ENCODE results near the gene STXBP3.
"Not testable (repeated sequence)": the region's sequence is repeated elsewhere in the genome, so short reads cannot be mapped to it uniquely, and the experiment has no call there.

Gene STXBP3, protein sequence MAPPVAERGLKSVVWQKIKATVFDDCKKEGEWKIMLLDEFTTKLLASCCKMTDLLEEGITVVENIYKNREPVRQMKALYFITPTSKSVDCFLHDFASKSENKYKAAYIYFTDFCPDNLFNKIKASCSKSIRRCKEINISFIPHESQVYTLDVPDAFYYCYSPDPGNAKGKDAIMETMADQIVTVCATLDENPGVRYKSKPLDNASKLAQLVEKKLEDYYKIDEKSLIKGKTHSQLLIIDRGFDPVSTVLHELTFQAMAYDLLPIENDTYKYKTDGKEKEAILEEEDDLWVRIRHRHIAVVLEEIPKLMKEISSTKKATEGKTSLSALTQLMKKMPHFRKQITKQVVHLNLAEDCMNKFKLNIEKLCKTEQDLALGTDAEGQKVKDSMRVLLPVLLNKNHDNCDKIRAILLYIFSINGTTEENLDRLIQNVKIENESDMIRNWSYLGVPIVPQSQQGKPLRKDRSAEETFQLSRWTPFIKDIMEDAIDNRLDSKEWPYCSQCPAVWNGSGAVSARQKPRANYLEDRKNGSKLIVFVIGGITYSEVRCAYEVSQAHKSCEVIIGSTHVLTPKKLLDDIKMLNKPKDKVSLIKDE

DNA sequence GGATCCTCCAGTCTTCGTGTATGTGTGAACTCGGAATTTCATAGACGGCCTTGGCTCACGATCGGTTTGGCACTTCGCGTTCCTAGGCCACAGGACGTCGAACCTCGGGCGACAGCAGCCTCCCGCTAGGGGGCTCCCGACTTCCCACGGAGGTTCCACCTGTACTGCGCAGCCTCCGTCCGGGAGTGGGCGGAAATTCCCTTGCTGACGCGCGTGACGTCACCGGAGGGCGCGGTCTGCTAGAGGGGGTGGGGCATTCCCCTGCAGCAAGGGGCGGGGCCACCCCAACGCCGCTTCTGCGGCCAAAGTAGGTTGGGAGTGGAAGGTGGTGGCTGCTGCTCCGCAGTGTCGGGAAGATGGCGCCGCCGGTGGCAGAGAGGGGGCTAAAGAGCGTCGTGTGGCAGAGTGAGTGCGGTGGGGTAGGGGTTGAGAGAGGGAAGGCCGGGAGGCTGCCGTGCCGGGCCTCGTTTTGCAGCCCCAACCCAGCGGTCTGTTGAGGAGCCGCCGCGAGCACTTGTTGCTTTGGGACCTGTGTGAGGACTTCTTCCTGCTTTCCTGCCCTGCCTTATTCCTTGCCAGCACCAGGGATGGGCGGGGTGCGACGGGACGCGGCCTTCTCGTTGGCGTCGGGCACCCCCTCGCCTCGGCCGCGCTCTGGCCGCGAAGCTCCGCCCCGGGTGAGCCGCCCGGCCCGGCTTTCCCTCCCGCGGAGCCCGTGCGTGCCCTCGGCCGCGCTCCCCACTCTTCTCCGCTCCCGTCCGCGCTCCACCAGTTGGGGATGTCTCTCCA, at the start of gene STXBP3:
Gene STXBP3, plus strand, starts transcription at position 293 of the 789 bp plus-strand sequence. Its CDS starts 64 bp downstream, at position 357.
- DNase-seq (ENCODE audit: low spot score), result peak; percentile 98

DNA sequence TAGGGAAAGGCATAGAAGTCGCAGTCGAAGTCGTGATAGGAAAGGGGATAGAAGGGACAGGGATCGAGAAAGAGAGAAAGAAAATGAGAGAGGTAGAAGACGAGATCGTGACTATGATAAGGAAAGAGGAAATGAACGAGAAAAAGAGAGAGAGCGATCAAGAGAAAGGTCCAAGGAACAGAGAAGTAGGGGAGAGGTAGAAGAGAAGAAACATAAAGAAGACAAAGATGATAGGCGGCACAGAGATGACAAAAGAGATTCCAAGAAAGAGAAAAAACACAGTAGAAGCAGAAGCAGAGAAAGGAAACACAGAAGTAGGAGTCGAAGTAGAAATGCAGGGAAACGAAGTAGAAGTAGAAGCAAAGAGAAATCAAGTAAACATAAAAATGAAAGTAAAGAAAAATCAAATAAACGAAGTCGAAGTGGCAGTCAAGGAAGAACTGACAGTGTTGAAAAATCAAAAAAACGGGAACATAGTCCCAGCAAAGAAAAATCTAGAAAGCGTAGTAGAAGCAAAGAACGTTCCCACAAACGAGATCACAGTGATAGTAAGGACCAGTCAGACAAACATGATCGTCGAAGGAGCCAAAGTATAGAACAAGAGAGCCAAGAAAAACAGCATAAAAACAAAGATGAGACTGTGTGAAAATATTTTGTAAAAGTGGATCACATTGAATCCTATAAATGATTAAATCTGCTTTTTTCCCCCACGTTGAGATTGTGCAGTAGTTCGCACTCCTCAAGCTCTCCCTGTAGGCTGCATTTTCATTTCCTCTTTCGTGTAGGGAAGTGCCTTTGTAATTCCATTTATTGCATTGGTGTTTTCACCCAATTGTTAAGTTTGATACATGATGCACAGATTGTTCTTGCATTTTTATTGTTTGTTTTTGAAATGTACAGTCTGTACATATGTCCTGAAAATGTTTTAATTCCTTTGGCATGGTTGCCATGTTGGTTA, 46.8 kb upstream of the STXBP3 start:
- no peak for DNase-seq (ENCODE audit: low spot score)

DNA sequence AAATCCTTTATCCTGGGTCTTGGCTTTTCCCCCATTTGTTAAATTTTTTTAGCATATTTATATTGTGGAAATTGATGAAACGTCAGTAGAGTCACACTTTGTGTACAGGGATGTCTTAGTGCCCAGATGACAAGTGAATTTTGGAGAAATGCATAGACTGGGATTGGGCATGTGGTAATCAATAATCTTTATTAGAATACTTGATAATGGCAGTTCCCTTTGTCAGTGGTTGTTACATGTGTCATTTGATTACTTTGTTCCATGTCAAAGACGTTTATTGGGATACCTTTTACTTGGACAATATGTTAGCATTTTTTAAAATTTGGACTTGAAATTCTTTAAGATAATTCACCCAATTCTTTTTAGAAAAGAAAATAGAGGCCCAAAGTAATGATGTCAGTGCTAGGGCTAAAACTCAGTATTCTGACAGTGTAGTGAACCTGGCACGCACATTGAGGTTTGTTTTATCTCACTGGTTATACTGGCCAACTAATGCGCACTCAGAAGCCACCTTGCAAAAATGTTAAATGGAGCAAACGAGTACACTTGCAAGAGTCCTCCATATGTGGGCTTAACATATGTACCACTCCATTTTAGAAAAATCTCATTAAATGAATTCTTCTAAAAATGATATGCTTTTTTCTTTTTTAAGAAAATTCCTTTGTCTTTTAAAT, 45.2 kb upstream of the STXBP3 start:
- no peak for DNase-seq (ENCODE audit: low spot score)

DNA sequence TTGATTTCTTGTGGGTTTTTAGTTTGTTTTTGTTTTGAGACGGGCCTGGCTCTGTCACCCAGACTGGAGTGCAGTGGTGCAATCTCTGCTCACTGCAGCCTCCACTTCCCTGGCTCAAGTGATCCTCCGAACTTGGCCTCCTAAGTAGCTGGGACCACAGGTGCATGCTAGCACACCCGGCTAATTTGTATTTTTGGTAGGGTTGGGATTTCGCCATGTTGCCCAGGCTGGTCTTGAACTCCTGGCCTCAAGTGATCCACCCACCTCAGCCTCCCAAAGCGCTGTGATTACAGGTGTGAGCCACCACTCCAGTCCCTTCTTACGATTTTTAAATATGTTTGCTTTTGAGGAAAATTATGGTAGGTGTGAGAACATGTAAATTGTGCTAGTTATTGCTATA, 44.4 kb upstream of the STXBP3 start:
- DNase-seq (ENCODE audit: low spot score), result not testable (repeated sequence)

DNA sequence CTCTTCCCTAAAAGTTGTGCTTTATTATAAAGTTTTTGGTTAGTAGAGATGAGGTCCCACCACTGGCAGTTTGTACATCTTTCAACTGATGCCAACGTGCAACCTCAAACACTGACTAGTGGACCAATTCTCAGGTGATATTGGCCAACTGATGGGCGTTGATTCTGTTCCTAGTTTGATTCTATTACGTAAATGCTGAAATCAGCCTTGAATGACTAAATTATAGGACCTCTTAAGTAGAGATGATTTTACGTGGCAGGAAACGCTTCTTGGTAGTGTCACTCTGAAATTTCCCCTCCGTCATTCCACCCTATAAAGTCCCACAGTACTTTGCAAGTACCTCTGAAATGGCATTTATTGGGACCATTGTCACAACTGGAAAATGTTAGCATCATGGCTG, 42.5 kb upstream of the STXBP3 start:
- no peak for DNase-seq (ENCODE audit: low spot score)

DNA sequence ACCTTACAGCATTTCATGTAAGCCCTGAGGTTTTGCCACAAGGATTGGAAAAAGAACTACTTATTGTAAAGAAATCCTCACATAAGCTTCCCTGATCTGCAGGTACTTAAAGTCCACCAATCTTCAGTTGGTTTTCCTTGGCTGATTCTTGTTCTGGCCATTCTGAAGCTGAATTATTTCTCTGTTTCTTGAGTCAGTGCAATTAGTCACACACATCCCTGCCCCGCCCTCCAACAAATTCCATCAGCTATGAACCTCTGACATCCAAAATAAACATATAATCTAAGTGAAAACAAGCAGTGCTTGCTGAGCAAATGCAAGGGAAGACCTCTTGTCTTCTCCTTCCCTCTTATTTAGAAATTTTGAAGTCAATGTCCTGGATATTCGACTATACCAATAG, 42.0 kb upstream of the STXBP3 start:
- no peak for DNase-seq (ENCODE audit: low spot score)

DNA sequence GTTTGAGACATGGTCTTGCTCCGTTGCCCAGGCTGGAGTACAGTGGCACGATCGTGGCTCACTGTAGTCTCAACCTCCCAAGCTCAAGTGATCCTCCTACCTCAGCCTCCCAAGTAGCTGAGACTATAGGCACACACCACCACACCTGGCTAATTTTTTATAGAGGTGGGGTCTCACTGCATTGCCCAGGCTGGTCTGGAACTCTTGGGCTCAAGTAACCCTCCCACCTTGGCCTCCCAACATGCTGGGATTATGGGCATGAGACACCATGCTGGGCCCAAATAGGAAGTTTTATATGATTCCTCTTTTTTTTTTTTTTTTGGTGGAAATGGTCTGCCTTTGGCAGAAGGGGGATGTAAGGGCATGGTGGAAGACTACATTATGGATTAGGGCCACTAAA, 39.8 kb upstream of the STXBP3 start:
- no peak for DNase-seq (ENCODE audit: low spot score)

DNA sequence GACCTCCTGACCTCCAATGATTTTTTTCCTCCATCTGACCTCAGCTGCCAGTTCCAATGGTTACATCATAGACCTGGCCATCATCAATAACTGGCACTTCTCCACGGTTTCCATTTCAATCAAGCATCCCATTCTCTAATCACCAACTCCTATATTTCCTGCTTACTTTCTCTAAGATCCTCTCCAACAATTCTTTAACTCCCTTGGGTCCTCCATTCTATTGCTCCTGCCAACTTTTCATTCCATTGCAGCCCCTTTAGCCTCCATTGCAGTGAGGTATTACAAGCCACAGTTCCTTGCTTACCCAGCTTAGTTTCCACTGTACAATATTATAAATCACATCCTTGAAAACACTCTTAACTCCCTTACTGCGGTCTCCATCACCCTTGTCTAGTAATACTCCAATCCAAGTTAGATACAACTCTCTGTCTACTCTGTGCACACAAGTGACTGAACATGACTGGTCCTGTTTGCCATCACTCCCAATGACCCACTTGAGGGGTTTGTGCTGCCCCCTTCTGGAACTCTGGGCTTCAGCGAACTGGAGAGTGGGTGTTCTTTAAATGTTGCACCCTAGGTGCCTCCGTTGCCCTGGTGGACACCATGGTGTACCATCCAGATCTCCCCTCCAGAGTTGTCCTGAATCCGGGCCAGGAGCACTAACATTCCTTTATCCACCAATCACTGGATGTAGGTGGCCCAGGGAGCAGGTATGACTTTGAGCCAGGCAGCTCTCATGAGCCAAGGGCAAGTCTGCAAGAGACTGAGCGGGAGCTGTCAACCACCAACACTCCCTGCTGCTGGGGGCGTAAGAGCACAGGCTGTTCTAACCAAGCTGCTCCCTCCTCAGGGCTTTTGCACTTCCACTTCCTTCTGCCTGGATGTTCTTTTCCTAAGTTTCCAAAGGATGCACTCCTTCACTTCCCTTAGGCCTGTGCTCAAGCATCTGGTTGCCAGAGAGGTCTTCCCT, 37.5 kb upstream of the STXBP3 start:
- DNase-seq (ENCODE audit: low spot score), result peak; percentile 71

DNA sequence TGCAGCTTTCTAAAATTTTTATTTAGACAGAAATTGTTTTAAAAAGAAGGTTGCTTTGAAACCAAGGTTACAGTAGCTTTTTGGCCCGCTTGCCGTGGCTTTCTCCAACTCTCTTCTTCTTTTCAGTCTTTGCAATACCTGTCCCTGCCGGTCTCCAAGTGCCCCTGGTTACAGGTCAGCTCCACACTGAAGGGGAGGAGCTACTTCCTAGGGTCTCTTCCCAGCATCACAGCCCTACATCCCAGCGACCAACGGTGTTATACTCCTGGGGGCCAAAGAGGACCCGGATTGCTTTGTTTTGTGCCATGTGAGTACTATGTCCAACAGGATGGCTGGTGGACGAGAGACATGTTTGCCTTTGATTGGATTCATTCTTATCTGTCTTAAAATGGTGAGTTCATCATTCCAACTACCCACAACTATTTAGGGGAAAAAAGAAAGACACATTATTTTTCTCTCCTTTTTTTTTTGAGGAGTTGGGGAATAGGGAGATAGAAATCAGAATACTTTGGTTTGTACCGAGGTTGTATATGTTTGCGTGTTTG, 33.8 kb upstream of the STXBP3 start, which contains the start of gene FNDC7:
Gene FNDC7, plus strand, starts transcription at position 303 of the 545 bp plus-strand sequence. Its CDS starts 26 bp downstream, at position 329.
- no peak for DNase-seq (ENCODE audit: low spot score)

DNA sequence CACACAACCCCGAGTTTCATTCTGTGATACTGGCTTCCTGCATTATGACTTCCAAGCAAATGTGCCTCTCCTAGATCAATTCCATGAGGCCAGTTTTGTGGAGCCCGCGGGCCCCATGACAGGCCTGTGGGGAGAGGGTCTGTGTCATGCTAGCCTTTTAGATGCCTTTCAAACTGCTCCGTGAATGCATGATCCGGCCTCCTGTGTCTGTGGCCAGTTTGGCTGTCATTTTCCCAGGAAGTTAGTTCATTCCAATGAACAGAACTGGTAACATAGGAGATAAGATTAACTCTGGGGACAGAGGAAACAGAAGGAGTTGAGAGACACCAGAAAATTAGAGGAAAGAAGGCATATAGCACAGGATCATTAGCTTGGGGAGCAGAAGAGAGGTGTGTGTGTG, 30.5 kb upstream of the STXBP3 start:
- no peak for DNase-seq (ENCODE audit: low spot score)

DNA sequence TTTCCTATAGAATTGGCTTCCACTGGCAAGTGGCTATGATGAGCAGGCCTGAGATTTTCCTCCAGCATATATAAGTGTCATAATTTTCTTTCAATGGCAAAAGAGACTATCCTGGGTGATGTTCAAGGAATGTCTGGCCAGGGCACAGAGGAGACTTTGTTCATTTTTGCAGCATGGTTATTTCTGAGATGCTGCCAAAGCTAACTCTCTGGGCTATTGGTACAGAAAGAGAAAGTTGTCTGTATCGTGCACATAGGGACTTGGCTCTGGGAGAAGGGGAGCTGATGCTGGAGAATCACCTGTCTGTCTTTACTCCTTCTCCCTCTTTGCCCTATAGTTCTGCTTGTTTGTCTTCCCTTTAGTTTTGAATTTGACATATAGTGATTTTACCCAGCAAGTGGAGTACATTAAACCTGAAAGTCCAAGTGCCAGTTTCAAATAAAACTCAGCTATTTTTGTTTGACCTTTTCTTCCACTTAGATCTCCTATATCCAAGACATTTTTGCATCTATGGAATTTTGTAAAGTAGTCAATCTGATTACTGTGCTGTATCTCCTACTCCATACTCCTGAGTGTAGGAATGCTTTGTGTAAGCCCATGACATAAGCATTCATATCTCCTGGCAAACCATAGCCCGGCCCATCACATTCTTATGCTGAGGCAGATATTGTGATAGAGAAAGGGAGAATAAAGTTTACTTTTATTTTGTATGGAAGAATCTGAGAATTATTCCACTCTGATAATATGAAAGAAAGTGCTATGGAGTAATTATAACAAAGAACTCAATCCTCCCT, 29.8 kb upstream of the STXBP3 start:
- DNase-seq (ENCODE audit: low spot score), result no peak

DNA sequence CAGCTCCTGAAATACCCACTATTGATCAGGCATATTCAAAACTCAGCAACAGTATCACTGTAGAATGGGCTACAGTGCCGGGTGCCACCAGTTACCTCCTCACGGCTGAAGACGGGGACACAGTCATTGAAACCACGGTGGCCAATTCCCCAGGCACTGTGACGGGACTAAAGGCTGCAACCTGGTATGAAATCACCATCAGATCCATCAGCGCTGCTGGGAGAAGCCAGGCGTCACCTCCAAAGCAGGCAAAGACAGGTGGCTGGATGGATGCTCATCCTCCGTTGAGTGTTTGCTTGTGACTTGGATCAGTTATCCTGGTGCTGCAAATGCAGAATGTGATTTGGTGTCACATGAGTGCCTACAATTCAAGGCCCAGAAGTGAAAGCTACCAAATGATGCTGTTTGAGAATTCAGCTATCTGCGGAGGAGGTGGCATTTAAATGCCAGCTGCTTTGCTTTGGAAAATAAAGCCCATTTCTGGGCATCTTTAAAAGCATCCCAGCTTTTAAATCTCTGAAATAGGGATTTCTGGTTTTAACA, 28.6 kb upstream of the STXBP3 start:
- DNase-seq (ENCODE audit: low spot score), result no peak

DNA sequence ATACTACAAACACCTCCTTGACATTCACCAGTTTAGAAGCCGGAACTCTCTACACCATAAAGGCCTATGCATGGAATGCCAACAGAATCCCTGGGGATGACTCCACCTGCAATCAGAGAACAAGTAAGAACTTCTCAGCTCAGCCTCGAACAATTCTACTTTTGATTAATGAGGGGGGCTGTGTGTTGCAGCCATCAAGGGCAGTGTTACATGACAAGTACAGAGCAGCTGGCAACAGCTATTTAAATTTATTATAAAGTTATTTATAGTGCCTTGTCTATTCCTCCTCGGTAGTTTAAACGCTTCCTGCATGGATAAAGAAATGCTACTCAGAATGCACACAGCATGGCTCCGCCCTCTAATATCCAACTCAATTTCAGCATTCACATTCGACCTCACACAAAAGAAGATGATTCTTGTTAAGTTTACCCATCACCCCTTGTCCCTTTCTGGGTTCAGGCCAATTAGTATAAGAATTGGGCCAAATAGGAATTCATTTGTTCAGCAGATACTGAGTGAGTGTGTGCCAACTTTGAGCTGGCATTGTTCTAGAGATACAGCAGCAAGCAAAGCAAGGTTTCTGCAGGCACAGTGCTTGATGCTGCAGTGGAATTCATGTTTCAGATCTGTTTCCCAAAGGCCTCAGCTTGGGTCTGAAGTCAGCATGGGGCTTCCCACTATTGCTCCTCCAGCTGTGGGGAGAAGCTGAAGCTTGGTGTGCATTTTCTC, 27.4 kb upstream of the STXBP3 start:
- DNase-seq (ENCODE audit: low spot score), result no peak

DNA sequence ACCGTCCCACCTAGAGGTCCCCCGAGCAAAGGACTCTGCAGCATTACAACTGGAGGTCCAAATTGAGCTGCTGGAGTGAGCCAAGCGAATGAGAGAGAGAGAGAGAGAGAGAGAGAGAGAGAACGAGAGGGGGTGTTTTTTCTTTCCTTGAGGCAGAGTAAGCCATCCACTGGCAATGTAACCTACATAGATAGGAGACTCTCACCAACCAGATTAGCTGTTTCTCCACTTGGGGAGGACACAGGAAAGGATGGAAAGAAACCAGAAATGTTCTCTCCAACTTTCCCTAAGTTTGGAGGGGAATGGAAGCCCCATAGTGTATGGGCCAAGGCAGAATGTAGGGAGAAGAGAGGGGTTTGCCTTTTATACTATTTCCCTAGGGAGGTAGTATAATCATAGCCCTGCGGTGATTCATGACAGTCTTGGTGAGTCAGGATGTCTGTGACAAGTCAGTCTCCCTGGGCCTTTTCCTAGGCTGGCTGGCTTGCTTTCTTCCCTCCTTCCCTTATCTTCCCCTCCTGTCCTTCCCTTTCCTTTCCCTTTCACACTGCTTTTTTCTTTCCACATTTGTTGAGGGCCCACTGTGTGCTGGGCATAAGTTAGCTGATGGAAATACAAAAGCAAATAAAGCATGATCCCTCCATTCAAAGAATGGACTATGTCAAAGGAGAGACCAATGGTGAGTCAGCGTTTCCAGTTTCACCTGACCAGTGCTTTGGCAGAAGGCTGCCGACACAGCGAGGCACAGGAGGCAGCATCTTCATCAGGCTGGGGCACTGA, 26.6 kb upstream of the STXBP3 start:
- no peak for DNase-seq (ENCODE audit: low spot score)

DNA sequence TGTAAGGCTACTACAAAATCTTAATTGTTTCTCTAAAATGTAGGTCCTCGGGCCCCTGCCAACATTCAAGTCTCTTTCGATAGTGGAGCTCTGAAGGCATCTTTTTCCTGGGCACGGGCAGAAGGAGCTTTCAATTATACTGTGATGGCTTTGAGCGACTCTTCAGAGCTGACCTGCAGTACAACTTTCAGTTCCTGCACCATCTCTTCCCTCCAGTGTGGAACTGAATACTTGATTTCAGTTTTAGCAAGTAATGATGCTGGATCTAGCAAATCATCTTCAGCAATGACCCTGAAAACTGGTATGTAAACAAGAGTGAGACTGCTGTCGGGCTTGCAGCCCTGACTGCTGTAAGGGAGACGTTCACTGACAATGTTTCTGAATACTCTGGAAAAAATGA, 24.2 kb upstream of the STXBP3 start:
- no peak for DNase-seq (ENCODE audit: low spot score)

DNA sequence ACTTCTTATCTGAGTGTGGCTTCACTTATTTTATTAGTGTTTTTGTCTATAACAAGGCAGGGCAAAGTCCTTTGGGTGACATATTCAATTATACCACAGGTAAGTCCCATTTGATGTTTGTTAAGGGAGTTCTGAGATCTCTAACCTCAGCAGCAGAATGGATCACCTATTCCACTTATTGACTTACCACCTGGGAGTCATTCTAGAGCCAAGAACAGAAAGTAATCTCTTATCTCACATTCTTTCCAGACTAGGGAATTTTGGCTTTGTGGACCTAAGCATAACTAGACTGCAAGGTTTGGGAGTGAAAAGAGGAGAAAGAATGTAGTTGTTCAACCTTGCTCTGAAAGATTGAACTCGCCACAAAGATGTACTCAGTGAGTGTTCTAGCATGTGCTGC, 20.6 kb upstream of the STXBP3 start:
- no peak for DNase-seq (ENCODE audit: low spot score)
